PC-9 (cell line): ENCODE data around the gene SLCO2B1. TPM values are rescaled to one million over a fixed set of nuclear protein-coding genes. Genes with fewer than 3 reads are reported as not detected.

Source experiments
- BruUV-seq: library from RNA; stranded (reverse); fragments of 400-500 nt; replicated peaks from 2 replicates; lab custom pipeline; 2021; lab: Mats Ljungman, UMichigan
- CTCF ChIA-PET: fragments of 300-600 bp; sonication (Branson Sonifier 250); formaldehyde crosslinking; loops from one replicate; lab custom pipeline; 2022; ENCODE audit warnings: antibody characterized with exemption; lab: Charles Lee
- POLR2A ChIA-PET: fragments of 300-600 bp; sonication (Branson Sonifier 250); formaldehyde crosslinking; loops from one replicate; lab custom pipeline; 2022; ENCODE audit warnings: antibody characterized with exemption; ENCODE audit not compliant: unreplicated experiment; lab: Charles Lee
- DNase-seq, 2 experiments: peaks; one replicate each; pipeline versions ENCODE4 v3.0.0 to v3.0.0-alpha.2; 2015 to 2022; ENCODE audit warnings: mixed read lengths in 1 of 2
- H2AFZ ChIP-seq: fragments of 200-600 bp; sonication (generic); 2 replicates; pipeline ENCODE4 v1.8.1; 2017; ENCODE audit warnings: antibody characterized with exemption
- H3F3A ChIP-seq: fragments of 200-600 bp; sonication (generic); 2 replicates; pipeline ENCODE4 v1.8.1; 2017; ENCODE audit warnings: antibody characterized with exemption, mild to moderate bottlenecking, low read depth; ENCODE audit not compliant: insufficient read depth
- H3K27ac ChIP-seq: fragments of 200-600 bp; sonication (generic); 2 replicates; pipeline ENCODE4 v1.6.1; 2016; ENCODE audit warnings: mixed run types
- H3K27me3 ChIP-seq: fragments of 200-600 bp; sonication (generic); 2 replicates; pipeline ENCODE4 v1.6.1; 2016; ENCODE audit warnings: low read depth, mixed run types; ENCODE audit not compliant: insufficient read depth
- H3K36me3 ChIP-seq: fragments of 200-600 bp; sonication (generic); 2 replicates; pipeline ENCODE4 v1.6.1; 2016; ENCODE audit warnings: low read depth, mixed run types
- H3K4me1 ChIP-seq: fragments of 200-600 bp; sonication (generic); replicated peaks from 2 replicates; pipeline ENCODE4 v1.6.1; 2016; ENCODE audit warnings: mixed run types; ENCODE audit not compliant: insufficient read depth
- H3K4me2 ChIP-seq: fragments of 200-600 bp; sonication (generic); 2 replicates; pipeline ENCODE4 v1.6.1; 2017; ENCODE audit warnings: mixed run types
- H3K4me3 ChIP-seq: fragments of 200-600 bp; sonication (generic); 2 replicates; pipeline ENCODE4 v1.6.1; 2016; ENCODE audit warnings: mixed run types
- H3K79me2 ChIP-seq: fragments of 200-600 bp; sonication (generic); 2 replicates; pipeline ENCODE4 v1.6.1; 2017; ENCODE audit warnings: low read depth, mixed run types
- H3K9me2 ChIP-seq: fragments of 200-600 bp; sonication (generic); 2 replicates; pipeline ENCODE4 v1.8.1; 2017; ENCODE audit warnings: mild to moderate bottlenecking; ENCODE audit not compliant: insufficient read depth
- H3K9me3 ChIP-seq: fragments of 200-600 bp; sonication (generic); 2 replicates; pipeline ENCODE4 v1.8.1; 2016; ENCODE audit warnings: low read depth; ENCODE audit not compliant: insufficient read depth
- H4K20me1 ChIP-seq: fragments of 200-600 bp; sonication (generic); 2 replicates; pipeline ENCODE4 v1.8.1; 2017; ENCODE audit not compliant: insufficient read depth
- CTCF ChIP-seq: fragments of 200-600 bp; sonication (generic); conservative IDR thresholded peaks from 2 replicates; pipeline ENCODE4 v1.6.1; 2017; ENCODE audit warnings: mixed run types, antibody characterized with exemption, mild to moderate bottlenecking, moderate library complexity
- EZH2 ChIP-seq: fragments of 200-600 bp; sonication (generic); IDR thresholded peaks from 2 replicates; pipeline ENCODE4 v1.8.0; 2017; ENCODE audit warnings: antibody characterized with exemption, low read depth
- intact Hi-C: fragments of 100-400 bp; cut with micrococcal nuclease; formaldehyde crosslinking; loops from one replicate; pipeline ENCODE4 v1.10.0; 2022; ENCODE audit not compliant: unreplicated experiment
- total RNA-seq: library from RNA; stranded (reverse); gene quantifications from 2 replicates; pipeline ENCODE4 v1.2.3, GENCODE V29; 2021

The SLCO2B1 gene
- total RNA-seq, 1 experiment from 2014 or later, result 1.3 TPM

GRCh38 chr11:75133976-75134375 is 16.9 kb upstream of the SLCO2B1 start:
- peaks cover 91% of the 10 kb centered on the region for H3K27me3 ChIP-seq
- H4K20me1 ChIP-seq, result no peaks in the 10 kb centered on the region
- ChIA-PET POLR2A (no interaction called here), CTCF (interaction anchor here (1.5 kb wide), 1 partner anchor 7 kb away, joined by 4 read pairs; no protein-coding TSS in a partner anchor)
- intact Hi-C loops, result no loop called here
- no peak overlapping the region for H3K27ac ChIP-seq
- H3K4me1 ChIP-seq, result no peaks in the 10 kb centered on the region
- H2AFZ ChIP-seq, result no peak overlapping the region
- H3K36me3 ChIP-seq, result no peaks in the 10 kb centered on the region
- H3F3A ChIP-seq, result no peaks in the 10 kb centered on the region
- BruUV-seq, result no TSS peak
- no peak overlapping the region for H3K4me3 ChIP-seq
- no peak overlapping the region for H3K4me2 ChIP-seq
- H3K9me2 ChIP-seq, result no peaks in the 10 kb centered on the region
- DNase-seq, result no peak
- TF ChIP-seq CTCF, result no peak
- no peak for TF ChIP-seq EZH2
- no peaks in the 10 kb centered on the region for H3K79me2 ChIP-seq
- no peaks in the 10 kb centered on the region for H3K9me3 ChIP-seq

- no peak overlapping the region for H3K4me2 ChIP-seq
- no peaks in the 10 kb centered on the region for H4K20me1 ChIP-seq
- no peak overlapping the region for H3K27ac ChIP-seq
- intact Hi-C loops, result no loop called here
- no peaks in the 10 kb centered on the region for H3K9me2 ChIP-seq
- H3K4me3 ChIP-seq, result no peak overlapping the region
- no peak overlapping the region for H2AFZ ChIP-seq
- H3K79me2 ChIP-seq, result no peaks in the 10 kb centered on the region
- ChIA-PET CTCF (no interaction called here), POLR2A (interaction anchor here (0.6 kb wide), 1 partner anchor 19 kb away, joined by 3 read pairs; no protein-coding TSS in a partner anchor)
- H3F3A ChIP-seq, result no peaks in the 10 kb centered on the region
- no peaks in the 10 kb centered on the region for H3K36me3 ChIP-seq
- no TSS peak for BruUV-seq
- no peak for DNase-seq
- no peaks in the 10 kb centered on the region for H3K4me1 ChIP-seq
- peaks cover 87% of the 10 kb centered on the region for H3K27me3 ChIP-seq
- TF ChIP-seq CTCF, result no peak
- TF ChIP-seq EZH2, result no peak
- H3K9me3 ChIP-seq, result no peaks in the 10 kb centered on the region
Measured at GRCh38 chr11:75135021-75135650, 15.8 kb upstream of the SLCO2B1 start.

- no peak overlapping the region for H3K4me2 ChIP-seq
- no peak for TF ChIP-seq CTCF
- TF ChIP-seq EZH2, result no peak
- peaks cover 85% of the 10 kb centered on the region for H3K27me3 ChIP-seq
- H3F3A ChIP-seq, result no peaks in the 10 kb centered on the region
- intact Hi-C loops, result no loop called here
- H3K4me1 ChIP-seq, result no peaks in the 10 kb centered on the region
- no peak for DNase-seq
- CTCF ChIA-PET, result no interaction called here
- H3K9me3 ChIP-seq, result no peaks in the 10 kb centered on the region
- POLR2A ChIA-PET, result interaction anchor here (0.6 kb wide), 1 partner anchor 18 kb away, joined by 3 read pairs; no protein-coding TSS in a partner anchor
- no peak overlapping the region for H2AFZ ChIP-seq
- H3K79me2 ChIP-seq, result no peaks in the 10 kb centered on the region
- BruUV-seq, result no TSS peak
- H3K9me2 ChIP-seq, result no peaks in the 10 kb centered on the region
- H3K36me3 ChIP-seq, result no peaks in the 10 kb centered on the region
- H4K20me1 ChIP-seq, result no peaks in the 10 kb centered on the region
- no peak overlapping the region for H3K27ac ChIP-seq
- no peak overlapping the region for H3K4me3 ChIP-seq
Measured at GRCh38 chr11:75135651-75136050, 15.3 kb upstream of the SLCO2B1 start.
